HG02642 (cell line): ENCODE results near the gene CCL4L2.
"Not testable (repeated sequence)": the region's sequence is repeated elsewhere in the genome, so short reads cannot be mapped to it uniquely, and the experiment has no call there.

Experiments used
- ATAC-seq: cut with Tn5 transposase; IDR thresholded peaks from one replicate; pipeline ENCODE4 v1.9.1; 2021; ENCODE audit warnings: mild to moderate bottlenecking; ENCODE audit not compliant: unreplicated experiment, poor library complexity

CCL4L2 gene

GRCh38 chr17:36210439-36211211, at the start of gene CCL4L2:
Gene CCL4L2 (plus strand): TSS chr17:36211063.
- peak; percentile 71 for ATAC-seq

DNA sequence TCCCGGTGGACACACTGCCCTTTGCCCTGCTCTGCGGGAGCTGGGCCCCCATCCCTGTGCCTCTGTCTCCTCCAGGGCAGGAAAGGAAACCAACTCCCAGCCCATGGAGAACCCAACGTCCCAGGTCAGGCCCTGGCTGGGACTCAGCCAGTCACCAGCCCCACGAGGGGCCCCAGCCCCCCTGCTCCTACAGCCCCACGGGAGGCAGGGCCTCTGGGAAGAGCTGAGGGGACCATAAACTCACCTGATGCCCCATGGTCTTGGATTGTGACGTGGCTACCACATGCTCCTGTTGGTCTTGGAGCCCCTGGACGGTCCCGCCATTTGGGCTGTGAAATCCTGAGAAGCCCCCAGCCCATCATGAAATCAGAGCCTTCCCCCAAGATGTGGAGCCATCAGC, 42.0 kb upstream of the CCL4L2 start:
- ATAC-seq: not testable (repeated sequence)

- not testable (repeated sequence) for ATAC-seq
Measured at GRCh38 chr17:36176536-36176935, 34.3 kb upstream of the CCL4L2 start, which contains the start of gene TBC1D3B. Gene TBC1D3B (minus strand): TSS chr17:36176636. CDS start chr17:36175050, 1,586 bp downstream.

GRCh38 chr17:36181446-36182175, 29.3 kb upstream of the CCL4L2 start:
- ATAC-seq: not testable (repeated sequence)

DNA sequence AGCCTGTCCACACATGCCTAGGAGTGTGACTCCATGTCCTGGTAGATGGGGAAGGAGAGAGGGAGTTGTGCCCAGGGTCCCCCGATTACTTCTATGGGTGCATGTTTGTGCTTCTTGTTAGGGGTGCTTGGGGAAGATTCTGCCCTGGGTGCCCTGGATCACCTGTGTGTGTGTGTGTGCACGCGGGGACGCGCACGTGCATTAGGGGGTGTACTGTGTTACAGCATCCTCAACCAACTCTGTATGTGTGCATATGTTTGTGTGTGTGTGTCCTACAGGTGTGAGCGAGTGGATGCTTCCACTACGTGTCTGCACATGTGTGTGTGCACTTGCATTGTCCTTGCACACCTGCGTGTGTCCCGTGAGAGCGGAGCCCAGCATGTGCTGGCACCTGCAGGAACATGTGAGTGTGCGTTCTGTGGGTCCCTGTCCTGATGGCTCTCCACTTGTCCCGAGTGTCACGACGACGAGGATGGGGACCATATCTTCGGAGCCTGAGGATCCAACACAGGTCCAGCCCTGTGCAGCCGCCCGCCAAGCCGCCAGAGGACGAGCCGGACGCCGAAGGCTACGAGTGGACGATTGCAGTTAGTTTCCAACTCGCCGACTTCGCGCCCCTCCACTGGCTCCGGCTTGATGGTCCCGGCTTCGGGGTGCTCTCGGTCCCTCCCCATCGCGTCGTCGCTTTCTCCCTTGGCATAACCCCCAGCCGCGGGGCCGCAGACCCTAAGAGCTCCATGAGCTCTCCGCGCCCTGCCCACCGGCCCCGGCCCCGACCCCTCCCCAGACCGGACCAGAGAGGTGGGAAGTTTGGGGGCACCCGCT, 28.5 kb upstream of the CCL4L2 start:
- ATAC-seq: no peak

GRCh38 chr17:36183001-36183971, 27.6 kb upstream of the CCL4L2 start:
- ATAC-seq: peak; percentile 56

GRCh38 chr17:36184023-36184765, 26.7 kb upstream of the CCL4L2 start:
- ATAC-seq: no peak

GRCh38 chr17:36185416-36185815, 25.4 kb upstream of the CCL4L2 start:
- no peak for ATAC-seq

- ATAC-seq: not testable (repeated sequence)
Measured at GRCh38 chr17:36186810-36187763, 23.8 kb upstream of the CCL4L2 start.

- not testable (repeated sequence) for ATAC-seq
Measured at GRCh38 chr17:36187943-36188665, 22.8 kb upstream of the CCL4L2 start.

DNA sequence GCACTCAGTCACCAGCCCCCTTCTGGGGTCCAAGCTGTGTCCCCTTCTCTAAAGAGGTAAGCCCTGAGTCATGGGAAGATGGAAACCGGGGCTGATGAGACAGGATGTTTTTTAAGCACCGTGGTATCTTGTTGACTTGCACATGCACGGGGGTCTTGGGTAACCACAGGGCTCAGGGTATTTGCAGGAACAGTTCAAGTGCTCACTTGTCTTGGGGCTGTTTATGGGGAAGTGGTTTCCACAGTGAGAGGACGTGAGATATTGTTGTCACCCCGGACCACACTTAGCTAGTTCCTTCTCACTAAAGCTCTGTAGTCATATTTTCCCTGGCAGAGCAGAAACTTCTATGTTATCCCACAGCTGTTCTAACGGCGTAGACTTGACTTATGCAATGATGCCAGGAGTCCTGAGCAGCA, 22.0 kb upstream of the CCL4L2 start:
- ATAC-seq: peak; percentile 49

GRCh38 chr17:36189993-36190392, 20.9 kb upstream of the CCL4L2 start:
- not testable (repeated sequence) for ATAC-seq

DNA sequence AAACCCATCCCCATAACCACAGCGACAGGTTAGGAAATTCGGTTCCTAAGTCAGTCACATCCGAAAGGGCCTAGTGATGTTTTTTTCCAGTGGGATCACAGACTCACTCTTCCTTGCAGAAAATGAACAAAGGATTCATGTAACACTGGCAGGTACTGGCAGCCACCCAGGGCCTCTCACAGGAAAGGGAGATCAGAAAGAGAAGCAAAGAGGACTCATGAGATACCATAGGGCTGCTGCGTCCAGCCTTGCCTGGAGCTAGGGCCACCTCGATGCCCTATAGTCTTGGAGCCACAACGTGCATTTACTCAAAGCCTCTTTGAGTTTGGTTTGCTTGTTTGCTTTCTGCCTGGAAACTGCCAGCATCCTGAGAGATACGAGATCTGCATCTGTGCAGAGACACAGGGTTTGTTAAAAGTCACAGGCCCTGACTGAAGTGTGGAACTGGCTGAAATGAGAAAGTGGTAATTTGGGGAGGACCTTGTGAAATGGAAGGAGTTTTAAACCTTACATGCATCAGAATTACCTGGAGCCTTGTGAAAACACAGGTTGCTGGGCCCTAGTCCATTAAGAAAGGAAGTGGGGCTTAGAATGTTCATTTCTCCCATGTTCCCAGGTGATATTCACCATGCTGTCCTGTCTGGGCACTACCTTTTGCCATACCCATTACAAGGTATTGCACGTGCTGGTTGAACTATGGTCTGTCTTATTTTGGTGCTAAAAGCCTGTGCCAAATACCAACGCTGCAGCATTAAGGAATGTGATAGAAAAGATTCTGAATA, 20.1 kb upstream of the CCL4L2 start:
- ATAC-seq: not testable (repeated sequence)

- ATAC-seq: no peak
Measured at GRCh38 chr17:36193216-36193775, 17.6 kb upstream of the CCL4L2 start.

DNA sequence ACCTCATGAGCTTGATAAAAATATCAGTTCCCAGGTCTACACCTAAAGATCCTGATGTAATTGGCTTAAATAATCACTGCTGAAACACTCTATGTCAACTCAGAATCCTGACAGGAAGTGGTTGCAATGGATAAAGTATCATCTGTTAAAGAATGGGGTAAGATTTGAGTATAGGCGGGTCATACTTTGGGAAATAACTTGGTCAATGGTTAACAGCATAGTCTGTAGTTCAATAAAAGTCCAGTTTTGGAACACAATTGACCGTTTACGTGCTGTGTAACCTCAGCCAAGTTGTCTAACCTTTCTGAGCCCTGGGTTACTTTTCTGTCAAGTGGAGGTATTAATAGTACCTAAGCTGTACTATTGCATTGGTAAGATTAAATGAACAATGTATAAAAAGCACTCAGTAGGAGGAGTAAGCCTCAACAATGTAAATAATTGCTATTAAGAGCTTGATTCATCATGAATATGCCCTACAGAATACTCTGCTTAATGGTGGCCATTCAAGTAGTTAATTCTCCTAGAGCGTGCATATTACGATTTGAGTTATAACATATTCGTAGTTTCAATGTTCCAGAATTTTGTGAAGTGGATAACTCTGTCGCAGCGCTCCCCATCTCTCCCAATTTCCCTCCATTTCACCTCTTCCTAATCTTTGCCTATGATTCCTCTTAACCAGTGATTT, 16.6 kb upstream of the CCL4L2 start:
- ATAC-seq: not testable (repeated sequence)
